Measurements from ENCODE around the gene XPO5. TPM values are rescaled to one million over a fixed set of nuclear protein-coding genes. Genes with fewer than 3 reads are reported as not detected.
"Not testable (repeated sequence)": the region's sequence is repeated elsewhere in the genome, so short reads cannot be mapped to it uniquely, and the experiment has no call there.

Gene XPO5
- total RNA-seq, 1 experiment from 2014 or later: 57.9 TPM

- no peak overlapping the region for H2AFZ ChIP-seq (ENCODE audit: low read length)
- no peak overlapping the region for H3K9ac ChIP-seq (ENCODE audit: low read length)
- H3K4me3 ChIP-seq (ENCODE audit: low read length): no peak overlapping the region
- peaks cover 27% of the 10 kb centered on the region for H3K4me1 ChIP-seq (ENCODE audit: low read length)
- peak overlapping the region; percentile 9; the same call in 1 of the 2 replicates for H3K27ac ChIP-seq (ENCODE audit: low read length)
- peak overlapping the region; percentile 76 for H3K4me2 ChIP-seq (ENCODE audit: low read depth, low read length, poor library complexity, severe bottlenecking)
- no peaks in the 10 kb centered on the region for H3K9me3 ChIP-seq (ENCODE audit: low read length)
- DNase-seq: no peak
- H3K36me3 ChIP-seq (ENCODE audit: insufficient read depth, low read length): peaks cover 11% of the 10 kb centered on the region; the same call in 1 of the 2 replicates
- H3K27me3 ChIP-seq (ENCODE audit: low read length): no peaks in the 10 kb centered on the region
- H3K9me2 ChIP-seq (replicated peaks; ENCODE audit: insufficient read depth, low read length): no peaks in the 10 kb centered on the region
- peaks cover 60% of the 10 kb centered on the region for H3K79me2 ChIP-seq (ENCODE audit: low read length)
- no peaks in the 10 kb centered on the region for H4K20me1 ChIP-seq (ENCODE audit: insufficient read depth, low read depth, low read length)
Observed at GRCh38 chr6:43578748-43579147, 2.9 kb upstream of the XPO5 start.

- peak; percentile 68 for DNase-seq
- Histone ChIP-seq H3K9ac (ENCODE audit: low read length) (peak overlapping the region; percentile 86), H3K4me2 (ENCODE audit: low read depth, low read length, poor library complexity, severe bottlenecking) (peak overlapping the region; percentile 76), H3K4me3 (ENCODE audit: low read length) (peak overlapping the region; percentile 77), H3K9me2 (replicated peaks; ENCODE audit: insufficient read depth, low read length) (no peaks in the 10 kb centered on the region), H3K27ac (ENCODE audit: low read length) (peak overlapping the region; percentile 53), H3K9me3 (ENCODE audit: low read length) (no peaks in the 10 kb centered on the region), H3K4me1 (ENCODE audit: low read length) (peaks cover 27% of the 10 kb centered on the region), H2AFZ (ENCODE audit: low read length) (peak overlapping the region; percentile 88; the same call in 1 of the 2 replicates), H3K79me2 (ENCODE audit: low read length) (peaks cover 66% of the 10 kb centered on the region), H3K27me3 (ENCODE audit: low read length) (no peaks in the 10 kb centered on the region), H3K36me3 (ENCODE audit: insufficient read depth, low read length) (peaks cover 30% of the 10 kb centered on the region), H4K20me1 (ENCODE audit: insufficient read depth, low read depth, low read length) (no peaks in the 10 kb centered on the region)
Observed at GRCh38 chr6:43575105-43575771, 600 bp downstream of the XPO5 start.

GRCh38 chr6:43572015-43572414 lies 3.8 kb downstream of the XPO5 start:
- no peak overlapping the region for H3K27ac ChIP-seq (ENCODE audit: low read length)
- no peaks in the 10 kb centered on the region for H4K20me1 ChIP-seq (ENCODE audit: insufficient read depth, low read depth, low read length)
- H3K36me3 ChIP-seq (ENCODE audit: insufficient read depth, low read length): peaks cover 41% of the 10 kb centered on the region
- no peak overlapping the region for H2AFZ ChIP-seq (ENCODE audit: low read length)
- H3K9me2 ChIP-seq (replicated peaks; ENCODE audit: insufficient read depth, low read length): no peaks in the 10 kb centered on the region
- H3K4me2 ChIP-seq (ENCODE audit: low read depth, low read length, poor library complexity, severe bottlenecking): no peak overlapping the region
- H3K9me3 ChIP-seq (ENCODE audit: low read length): no peaks in the 10 kb centered on the region
- peaks cover 39% of the 10 kb centered on the region for H3K79me2 ChIP-seq (ENCODE audit: low read length)
- H3K4me3 ChIP-seq (ENCODE audit: low read length): no peak overlapping the region
- no peak overlapping the region for H3K9ac ChIP-seq (ENCODE audit: low read length)
- peaks cover 7% of the 10 kb centered on the region for H3K4me1 ChIP-seq (ENCODE audit: low read length)
- DNase-seq: no peak
- no peaks in the 10 kb centered on the region for H3K27me3 ChIP-seq (ENCODE audit: low read length)

GRCh38 chr6:43570876-43571441 lies 4.9 kb downstream of the XPO5 start:
- H3K9ac ChIP-seq (ENCODE audit: low read length): no peak overlapping the region
- H3K9me2 ChIP-seq (replicated peaks; ENCODE audit: insufficient read depth, low read length): no peaks in the 10 kb centered on the region
- H3K4me3 ChIP-seq (ENCODE audit: low read length): no peak overlapping the region
- H3K9me3 ChIP-seq (ENCODE audit: low read length): no peaks in the 10 kb centered on the region
- no peak overlapping the region for H3K27ac ChIP-seq (ENCODE audit: low read length)
- H3K4me1 ChIP-seq (ENCODE audit: low read length): peaks cover 6% of the 10 kb centered on the region
- H2AFZ ChIP-seq (ENCODE audit: low read length): no peak overlapping the region
- H3K79me2 ChIP-seq (ENCODE audit: low read length): peaks cover 29% of the 10 kb centered on the region
- no peak overlapping the region for H3K4me2 ChIP-seq (ENCODE audit: low read depth, low read length, poor library complexity, severe bottlenecking)
- H4K20me1 ChIP-seq (ENCODE audit: insufficient read depth, low read depth, low read length): no peaks in the 10 kb centered on the region
- DNase-seq: no peak
- H3K27me3 ChIP-seq (ENCODE audit: low read length): no peaks in the 10 kb centered on the region
- peaks cover 44% of the 10 kb centered on the region for H3K36me3 ChIP-seq (ENCODE audit: insufficient read depth, low read length)

- Histone ChIP-seq H3K36me3 (ENCODE audit: insufficient read depth, low read length) (peaks cover 65% of the 10 kb centered on the region), H3K27ac (ENCODE audit: low read length) (no peak overlapping the region), H4K20me1 (ENCODE audit: insufficient read depth, low read depth, low read length) (no peaks in the 10 kb centered on the region), H3K4me3 (ENCODE audit: low read length) (no peak overlapping the region), H3K9me3 (ENCODE audit: low read length) (no peaks in the 10 kb centered on the region), H2AFZ (ENCODE audit: low read length) (no peak overlapping the region), H3K9ac (ENCODE audit: low read length) (no peak overlapping the region), H3K4me1 (ENCODE audit: low read length) (no peaks in the 10 kb centered on the region), H3K79me2 (ENCODE audit: low read length) (no peaks in the 10 kb centered on the region), H3K4me2 (ENCODE audit: low read depth, low read length, poor library complexity, severe bottlenecking) (no peak overlapping the region), H3K9me2 (replicated peaks; ENCODE audit: insufficient read depth, low read length) (no peaks in the 10 kb centered on the region), H3K27me3 (ENCODE audit: low read length) (no peaks in the 10 kb centered on the region)
- no peak for DNase-seq
Observed at GRCh38 chr6:43559328-43559727, 16.5 kb downstream of the XPO5 start.

- peaks cover 69% of the 10 kb centered on the region for H3K36me3 ChIP-seq (ENCODE audit: insufficient read depth, low read length)
- not testable (repeated sequence) for H3K9me3 ChIP-seq (ENCODE audit: low read length); H3K4me3 ChIP-seq (ENCODE audit: low read length); H3K4me1 ChIP-seq (ENCODE audit: low read length); H3K9ac ChIP-seq (ENCODE audit: low read length); H3K27ac ChIP-seq (ENCODE audit: low read length); H4K20me1 ChIP-seq (ENCODE audit: insufficient read depth, low read depth, low read length); DNase-seq; H2AFZ ChIP-seq (ENCODE audit: low read length); H3K27me3 ChIP-seq (ENCODE audit: low read length); H3K4me2 ChIP-seq (ENCODE audit: low read depth, low read length, poor library complexity, severe bottlenecking); H3K9me2 ChIP-seq (replicated peaks; ENCODE audit: insufficient read depth, low read length); H3K79me2 ChIP-seq (ENCODE audit: low read length)
Observed at GRCh38 chr6:43557620-43558019, 18.2 kb downstream of the XPO5 start.

- no peak overlapping the region for H3K4me3 ChIP-seq (ENCODE audit: low read length)
- H3K4me1 ChIP-seq (ENCODE audit: low read length): no peaks in the 10 kb centered on the region
- H3K4me2 ChIP-seq (ENCODE audit: low read depth, low read length, poor library complexity, severe bottlenecking): no peak overlapping the region
- DNase-seq: no peak
- no peak overlapping the region for H2AFZ ChIP-seq (ENCODE audit: low read length)
- H3K9me3 ChIP-seq (ENCODE audit: low read length): no peaks in the 10 kb centered on the region
- peaks cover 74% of the 10 kb centered on the region for H3K36me3 ChIP-seq (ENCODE audit: insufficient read depth, low read length)
- H3K9ac ChIP-seq (ENCODE audit: low read length): no peak overlapping the region
- no peak overlapping the region for H3K27ac ChIP-seq (ENCODE audit: low read length)
- 0 out of 2 replicates have a peak, but pooled peaks cover 5% of the 10 kb centered on the region for H3K79me2 ChIP-seq (ENCODE audit: low read length)
- H4K20me1 ChIP-seq (ENCODE audit: insufficient read depth, low read depth, low read length): no peaks in the 10 kb centered on the region
- no peaks in the 10 kb centered on the region for H3K9me2 ChIP-seq (replicated peaks; ENCODE audit: insufficient read depth, low read length)
- no peaks in the 10 kb centered on the region for H3K27me3 ChIP-seq (ENCODE audit: low read length)
Observed at GRCh38 chr6:43547222-43547621, 28.6 kb downstream of the XPO5 start.

GRCh38 chr6:43544461-43544860 lies 31.4 kb downstream of the XPO5 start:
- Histone ChIP-seq H3K79me2 (ENCODE audit: low read length) (peaks cover 17% of the 10 kb centered on the region; the same call in 1 of the 2 replicates), H4K20me1 (ENCODE audit: insufficient read depth, low read depth, low read length) (no peaks in the 10 kb centered on the region), H3K27ac (ENCODE audit: low read length) (no peak overlapping the region), H3K4me1 (ENCODE audit: low read length) (no peaks in the 10 kb centered on the region), H3K27me3 (ENCODE audit: low read length) (no peaks in the 10 kb centered on the region), H3K4me2 (ENCODE audit: low read depth, low read length, poor library complexity, severe bottlenecking) (no peak overlapping the region), H2AFZ (ENCODE audit: low read length) (no peak overlapping the region), H3K36me3 (ENCODE audit: insufficient read depth, low read length) (peaks cover 64% of the 10 kb centered on the region), H3K9ac (ENCODE audit: low read length) (no peak overlapping the region), H3K9me3 (ENCODE audit: low read length) (no peaks in the 10 kb centered on the region), H3K9me2 (replicated peaks; ENCODE audit: insufficient read depth, low read length) (no peaks in the 10 kb centered on the region), H3K4me3 (ENCODE audit: low read length) (no peak overlapping the region)
- DNase-seq: no peak
